Glutamatergic neuron (in vitro differentiated cells): ENCODE measurements around the gene XRCC5. TPM values are rescaled to one million over a fixed set of nuclear protein-coding genes. Genes with fewer than 3 reads are reported as not detected.
A peak's percentile ranks its signal among the peaks of the same experiment; 100 is the strongest.

Source experiments
- DNase-seq: peaks from one replicate; pipeline ENCODE4 v3.0.0; 2022
- H3K27ac Mint-ChIP-seq: one replicate; pipeline ENCODE4 v1.8.0; 2020; ENCODE audit warnings: mild to moderate bottlenecking, mixed read lengths, inconsistent platforms; ENCODE audit not compliant: unreplicated experiment
- H3K27me3 Mint-ChIP-seq: one replicate; pipeline ENCODE4 v1.8.0; 2020; ENCODE audit warnings: mild to moderate bottlenecking, moderate library complexity, mixed read lengths, inconsistent platforms; ENCODE audit not compliant: unreplicated experiment
- H3K36me3 Mint-ChIP-seq: one replicate; pipeline ENCODE4 v1.8.0; 2020; ENCODE audit warnings: mild to moderate bottlenecking, mixed read lengths, inconsistent platforms; ENCODE audit not compliant: unreplicated experiment
- H3K4me1 Mint-ChIP-seq: one replicate; pipeline ENCODE4 v1.8.0; 2020; ENCODE audit warnings: mild to moderate bottlenecking, low read depth, mixed read lengths, inconsistent platforms; ENCODE audit not compliant: unreplicated experiment
- H3K4me3 Mint-ChIP-seq: one replicate; pipeline ENCODE4 v1.8.0; 2020; ENCODE audit warnings: mild to moderate bottlenecking, mixed read lengths, inconsistent platforms; ENCODE audit not compliant: unreplicated experiment
- H3K9me3 Mint-ChIP-seq: one replicate; pipeline ENCODE4 v1.8.0; 2020; ENCODE audit warnings: mild to moderate bottlenecking, moderate library complexity, mixed read lengths, inconsistent platforms; ENCODE audit not compliant: unreplicated experiment
- CTCF ChIP-seq: fragments of 200-600 bp; sonication (generic); IDR thresholded peaks from one replicate; pipeline ENCODE4 v1.5.0; 2021; ENCODE audit not compliant: partially characterized antibody, unreplicated experiment
- total RNA-seq: library from RNA; stranded (reverse); fragmentation: NEBNext Ultra II Directional; extraction: Animal tissue kit (Norgen Biotek cat#: 25700); gene quantifications from one replicate; pipeline ENCODE4 v1.2.1, GENCODE V29; 2021; ENCODE audit not compliant: unreplicated experiment

XRCC5 gene
- total RNA-seq, 1 donor from 2014 or later, result 254 TPM

GRCh38 chr2:216172493-216172892 is 63.3 kb downstream of the XRCC5 start:
- Mint-ChIP-seq H3K27me3 (peaks cover 3% of the 10 kb centered on the region), H3K4me1 (peaks cover 16% of the 10 kb centered on the region), H3K4me3 (no peak overlapping the region), H3K27ac (no peak overlapping the region), H3K9me3 (peaks cover 7% of the 10 kb centered on the region), H3K36me3 (peaks cover 8% of the 10 kb centered on the region)
- no peak for DNase-seq
- no peak for TF ChIP-seq CTCF

GRCh38 chr2:216179015-216179414 is 69.9 kb downstream of the XRCC5 start:
- H3K27me3 Mint-ChIP-seq, result peaks cover 5% of the 10 kb centered on the region
- H3K27ac Mint-ChIP-seq, result no peak overlapping the region
- no peak for TF ChIP-seq CTCF
- no peak for DNase-seq
- H3K9me3 Mint-ChIP-seq, result peaks cover 6% of the 10 kb centered on the region
- H3K4me1 Mint-ChIP-seq, result peaks cover 16% of the 10 kb centered on the region
- no peak overlapping the region for H3K4me3 Mint-ChIP-seq
- H3K36me3 Mint-ChIP-seq, result peaks cover 27% of the 10 kb centered on the region

GRCh38 chr2:216181351-216181750 is 72.2 kb downstream of the XRCC5 start:
- peaks cover 22% of the 10 kb centered on the region for H3K4me1 Mint-ChIP-seq

GRCh38 chr2:216181953-216182461 is 72.9 kb downstream of the XRCC5 start:
- no peak for DNase-seq
- Mint-ChIP-seq H3K27ac (no peak overlapping the region), H3K4me3 (no peak overlapping the region), H3K4me1 (peaks cover 23% of the 10 kb centered on the region), H3K9me3 (no peaks in the 10 kb centered on the region), H3K36me3 (peaks cover 19% of the 10 kb centered on the region), H3K27me3 (peaks cover 3% of the 10 kb centered on the region)
- TF ChIP-seq CTCF, result no peak

More at GRCh38 chr2:216181351-216181750, 72.2 kb downstream of the XRCC5 start:
- Mint-ChIP-seq H3K36me3 (peaks cover 19% of the 10 kb centered on the region), H3K27ac (peak overlapping the region; percentile 11), H3K9me3 (no peaks in the 10 kb centered on the region), H3K27me3 (peaks cover 3% of the 10 kb centered on the region), H3K4me3 (no peak overlapping the region)
- TF ChIP-seq CTCF, result no peak
- no peak for DNase-seq

GRCh38 chr2:216183462-216183861 is 74.3 kb downstream of the XRCC5 start:
- H3K4me1 Mint-ChIP-seq, result peaks cover 33% of the 10 kb centered on the region
- no peak for DNase-seq
- H3K9me3 Mint-ChIP-seq, result peaks cover 3% of the 10 kb centered on the region
- H3K36me3 Mint-ChIP-seq, result peaks cover 19% of the 10 kb centered on the region
- H3K27me3 Mint-ChIP-seq, result peaks cover 9% of the 10 kb centered on the region
- no peak for TF ChIP-seq CTCF
- H3K4me3 Mint-ChIP-seq, result no peak overlapping the region
- H3K27ac Mint-ChIP-seq, result no peak overlapping the region
